Spleen (tissue), 11 donors: Measurements from ENCODE around the gene FGGY. TPM values are rescaled to one million over a fixed set of nuclear protein-coding genes. Genes with fewer than 3 reads are reported as not detected.

Source experiments
- DNase-seq: peaks from one replicate; pipeline ENCODE4 v3.0.0-alpha.2; 2020
- H3K27ac ChIP-seq, 8 donors: fragments of 200-600 bp; sonication (generic) in 7 of 8; 1 replicate in 4 of 8; 2 replicates in 4 of 8; pipeline versions ENCODE4 v1.5.0 to v1.8.0; 2016 to 2021; ENCODE audit warnings: inconsistent platforms in 4 of 8, mild to moderate bottlenecking in 4 of 8, moderate library complexity in 1 of 8
- H3K27me3 ChIP-seq, 7 donors: fragments of 200-600 bp; sonication (generic) in 6 of 7; replicated peaks in 1 of 7; 1 replicate in 4 of 7; 2 replicates in 3 of 7; pipeline versions ENCODE4 v1.5.0 to v1.8.0; 2016 to 2021; ENCODE audit warnings: inconsistent platforms in 3 of 7, mild to moderate bottlenecking in 1 of 7
- H3K36me3 ChIP-seq, 6 donors: fragments of 200-600 bp; sonication (generic) in 5 of 6; 1 replicate in 4 of 6; 2 replicates in 2 of 6; pipeline versions ENCODE4 v1.5.0 to v1.8.0; 2016 to 2021; ENCODE audit warnings: inconsistent platforms in 2 of 6
- H3K4me1 ChIP-seq, 6 donors: fragments of 200-600 bp; sonication (generic) in 5 of 6; 1 replicate in 3 of 6; 2 replicates in 3 of 6; pipeline versions ENCODE4 v1.5.0 to v1.8.0; 2016 to 2021; ENCODE audit warnings: inconsistent platforms in 3 of 6
- H3K4me3 ChIP-seq, 8 donors: fragments of 200-600 bp; sonication (generic) in 7 of 8; 1 replicate in 4 of 8; 2 replicates in 4 of 8; pipeline versions ENCODE4 v1.5.0 to v1.8.0; 2016 to 2021; ENCODE audit warnings: inconsistent platforms in 4 of 8, mild to moderate bottlenecking in 4 of 8, moderate library complexity in 2 of 8
- H3K9me3 ChIP-seq, 8 donors: fragments of 200-600 bp; sonication (generic) in 7 of 8; 1 replicate in 4 of 8; 2 replicates in 4 of 8; pipeline versions ENCODE4 v1.5.0 to v1.8.0; 2016 to 2021; ENCODE audit warnings: inconsistent platforms in 4 of 8
- POLR2A ChIP-seq, 3 donors: fragments of 450-650 bp; IDR thresholded peaks; one replicate each; pipeline ENCODE4 v1.5.1; 2017; ENCODE audit warnings: antibody characterized with exemption in 3 of 3, mild to moderate bottlenecking in 1 of 3
- POLR2AphosphoS5 ChIP-seq, 3 donors: sonication (generic); formaldehyde crosslinking; IDR thresholded peaks; one replicate each; pipeline ENCODE4 v1.5.1; 2017; ENCODE audit warnings: antibody characterized with exemption in 3 of 3
- WGBS, 5 donors: extraction: QIAGEN DNeasy Blood & Tissue Kit in 3 of 5; methylation state at CpG; one replicate each; pipeline versions ENCODE4 v1.1.5 to v1.1.7; 2013 to 2018; 5-methylcytosine and 5-hydroxymethylcytosine counted together
- intact Hi-C: fragments of 100-400 bp; cut with DNase I; formaldehyde crosslinking; loops from one replicate; pipeline ENCODE4 v1.15.0; 2023; ENCODE audit warnings: low total_unique reads
- polyA plus RNA-seq, 3 donors: library from polyadenylated mRNA; stranded (reverse); fragments of 200-250 nt; gene quantifications; one replicate each; pipeline ENCODE4 v1.2.1, GENCODE V29; 2013
- total RNA-seq, 7 donors: library from RNA; depleted of rRNA in 3 of 7; stranded (reverse); fragments of >200 nt in 3 of 7; fragmentation: NEBNext Ultra II Directional in 4 of 7; extraction: Animal tissue kit (Norgen Biotek cat#: 25700) in 4 of 7; gene quantifications; one replicate each; pipeline versions ENCODE4 v1.1.0 to v1.2.1, GENCODE V29; 2016 to 2021
- TF ChIP-seq, protein P1 (sequence below), 11 experiments: fragments of 200-600 bp in 7 of 11; fragments of 450-650 bp in 4 of 11; sonication (generic) in 4 of 11; IDR thresholded peaks in 8 of 11; conservative IDR thresholded peaks in 3 of 11; 1 replicate in 7 of 11; 2 replicates in 4 of 11; pipeline versions ENCODE4 v1.4.0 to v1.8.0; 2016 to 2021; ENCODE audit warnings: antibody characterized with exemption in 11 of 11, inconsistent platforms in 4 of 11, mild to moderate bottlenecking in 1 of 11
- donor health status: healthy with polysubstance abuse.
- donor health status: DM: no; HTN: no; CAD: no; lungs with moderate emphysema.
- donor health status: DM: no; HTN: no; CAD: no.
- donor health status: Bipolar disorder and iron deficiency.
- donor health status: healthy.
- donor health status: DM: no; HTN: no; CAD: no.
- donor health status: DM: yes; HTN: yes; CAD: no.

FGGY gene
- total and polyA plus RNA-seq, 10 donors, result 1.7 to 27.8 (median 13.2) TPM

DNA sequence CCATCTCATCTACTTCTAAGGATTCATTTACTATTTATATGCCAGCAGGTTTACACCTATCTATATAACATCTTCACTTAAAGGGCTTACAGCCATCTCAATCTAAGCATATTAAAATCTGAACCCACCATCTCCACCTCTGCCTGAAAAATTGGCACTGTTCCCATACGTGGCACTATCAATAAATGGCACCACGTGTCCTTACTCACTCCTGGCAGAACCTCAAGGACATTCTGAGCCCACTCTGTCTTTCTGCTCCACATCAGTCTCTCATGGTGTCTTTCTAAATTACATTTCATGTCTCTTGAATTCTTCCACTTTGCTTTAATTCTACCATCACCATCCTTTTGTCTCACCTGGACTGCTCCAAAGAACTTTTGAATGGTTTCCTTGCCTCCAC lies 445.6 kb downstream of the FGGY start:
- no peaks in the 10 kb centered on the region for H3K27me3 ChIP-seq
- no peaks in the 10 kb centered on the region for H3K9me3 ChIP-seq
- intact Hi-C loops, result no loop called here
- H3K4me1 ChIP-seq, result peaks cover 0 to 29% (median 13%) of the 10 kb centered on the region in 6 donors
- no peaks in the 10 kb centered on the region for H3K36me3 ChIP-seq
- no peak for DNase-seq
- H3K27ac ChIP-seq, result peak overlapping the region in 5 of 8 donors; percentile 63 to 82 (median 70)
- TF ChIP-seq POLR2A (IDR thresholded peaks at IDR 0.05), result no peak
- TF ChIP-seq, protein P1, sequence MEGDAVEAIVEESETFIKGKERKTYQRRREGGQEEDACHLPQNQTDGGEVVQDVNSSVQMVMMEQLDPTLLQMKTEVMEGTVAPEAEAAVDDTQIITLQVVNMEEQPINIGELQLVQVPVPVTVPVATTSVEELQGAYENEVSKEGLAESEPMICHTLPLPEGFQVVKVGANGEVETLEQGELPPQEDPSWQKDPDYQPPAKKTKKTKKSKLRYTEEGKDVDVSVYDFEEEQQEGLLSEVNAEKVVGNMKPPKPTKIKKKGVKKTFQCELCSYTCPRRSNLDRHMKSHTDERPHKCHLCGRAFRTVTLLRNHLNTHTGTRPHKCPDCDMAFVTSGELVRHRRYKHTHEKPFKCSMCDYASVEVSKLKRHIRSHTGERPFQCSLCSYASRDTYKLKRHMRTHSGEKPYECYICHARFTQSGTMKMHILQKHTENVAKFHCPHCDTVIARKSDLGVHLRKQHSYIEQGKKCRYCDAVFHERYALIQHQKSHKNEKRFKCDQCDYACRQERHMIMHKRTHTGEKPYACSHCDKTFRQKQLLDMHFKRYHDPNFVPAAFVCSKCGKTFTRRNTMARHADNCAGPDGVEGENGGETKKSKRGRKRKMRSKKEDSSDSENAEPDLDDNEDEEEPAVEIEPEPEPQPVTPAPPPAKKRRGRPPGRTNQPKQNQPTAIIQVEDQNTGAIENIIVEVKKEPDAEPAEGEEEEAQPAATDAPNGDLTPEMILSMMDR (IDR thresholded peaks at IDR 0.05 in 8 of 11, conservative IDR thresholded peaks at IDR 0.05 in 3 of 11), result no peak
- TF ChIP-seq POLR2AphosphoS5 (IDR thresholded peaks at IDR 0.05), result no peak
- no peak overlapping the region for H3K4me3 ChIP-seq
- WGBS, 5 donors, result 48 to 79% (median 65%) methylated on average over 2 of the region's 2 CpGs

DNA sequence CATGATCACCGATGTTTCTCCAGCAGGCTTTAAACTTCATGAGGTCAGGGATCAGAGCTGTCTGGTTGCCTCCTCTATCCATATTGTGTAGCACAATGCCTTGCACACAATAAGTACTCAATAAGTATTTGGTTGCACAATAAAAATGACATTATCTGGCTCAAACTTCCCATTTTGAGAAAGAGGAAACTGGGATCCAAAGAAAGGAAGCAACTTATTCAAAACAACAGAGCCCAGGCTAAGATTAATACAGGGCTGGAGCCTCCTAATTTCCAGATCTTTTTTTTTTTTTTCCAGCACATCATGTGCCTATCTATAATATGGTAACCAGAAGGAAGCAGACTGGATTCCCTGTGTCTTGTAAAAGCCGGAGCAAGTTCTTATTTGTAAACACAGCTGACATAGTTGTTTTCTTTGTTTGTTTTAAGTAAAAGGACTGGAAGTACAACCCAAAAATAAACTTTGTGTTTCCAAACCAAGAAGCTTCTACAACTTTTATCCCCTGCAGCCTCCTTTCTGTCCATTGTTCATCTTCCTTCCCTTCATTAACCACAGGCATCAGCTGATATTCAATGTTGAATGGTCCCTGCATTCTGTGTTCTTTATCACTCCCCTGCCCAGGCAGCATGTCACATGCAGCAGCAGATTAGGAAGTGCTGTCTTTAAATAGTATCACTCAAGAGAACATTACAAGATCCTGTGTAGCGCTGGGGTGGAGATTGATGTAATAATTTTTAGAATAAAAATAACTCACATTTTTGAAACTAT lies 446.6 kb downstream of the FGGY start:
- intact Hi-C loops, result no loop called here
- peak overlapping the region; percentile 31 to 82 (median 69) for H3K27ac ChIP-seq
- H3K27me3 ChIP-seq, result no peaks in the 10 kb centered on the region
- TF ChIP-seq, protein P1 (IDR thresholded peaks at IDR 0.05 in 8 of 11, conservative IDR thresholded peaks at IDR 0.05 in 3 of 11), result no peak
- no peak for TF ChIP-seq POLR2A (IDR thresholded peaks at IDR 0.05)
- TF ChIP-seq POLR2AphosphoS5 (IDR thresholded peaks at IDR 0.05), result no peak
- no peak overlapping the region for H3K4me3 ChIP-seq
- H3K4me1 ChIP-seq, result peaks cover 0 to 29% (median 13%) of the 10 kb centered on the region in 6 donors
- H3K36me3 ChIP-seq, result no peaks in the 10 kb centered on the region
- no peak for DNase-seq
- H3K9me3 ChIP-seq, result no peaks in the 10 kb centered on the region
- 23 to 37% (median 29%) methylated on average over 3 of the region's 3 CpGs for WGBS, 5 donors

DNA sequence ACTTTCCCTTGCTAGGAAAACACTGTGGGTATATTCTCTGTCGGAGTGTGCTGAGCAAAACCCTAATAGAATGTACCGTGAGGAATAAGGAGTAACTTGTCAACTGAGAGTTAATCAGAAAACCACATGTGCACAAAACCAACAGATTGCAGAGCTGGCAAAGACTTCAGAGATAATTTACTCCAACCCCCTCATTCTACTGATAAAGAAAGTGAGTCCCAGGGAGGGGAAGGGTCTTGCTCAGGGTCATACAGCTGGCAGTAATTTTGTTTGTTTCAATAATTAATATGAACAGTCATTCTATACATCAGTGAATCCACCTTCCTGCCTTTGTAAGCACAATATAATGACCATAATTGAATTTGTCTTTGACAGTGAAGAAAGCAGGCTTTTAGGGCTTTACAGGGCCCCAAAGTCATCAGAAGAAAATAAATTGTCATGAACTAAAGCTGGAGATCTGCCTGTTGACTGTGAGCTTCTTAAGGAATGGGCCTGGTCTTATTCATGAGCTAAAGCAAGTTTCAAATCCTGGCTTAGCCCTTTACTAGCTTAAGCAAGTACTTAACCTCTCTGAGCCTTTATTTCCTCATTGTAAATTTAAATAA lies 450.6 kb downstream of the FGGY start:
- peaks cover 0 to 35% (median 20%) of the 10 kb centered on the region in 6 donors for H3K4me1 ChIP-seq
- no peaks in the 10 kb centered on the region for H3K27me3 ChIP-seq
- no peak overlapping the region for H3K27ac ChIP-seq
- TF ChIP-seq POLR2AphosphoS5 (IDR thresholded peaks at IDR 0.05) (no peak), POLR2A (IDR thresholded peaks at IDR 0.05) (no peak)
- TF ChIP-seq, protein P1 (IDR thresholded peaks at IDR 0.05 in 8 of 11, conservative IDR thresholded peaks at IDR 0.05 in 3 of 11), result no peak
- no peaks in the 10 kb centered on the region for H3K36me3 ChIP-seq
- intact Hi-C loops, result no loop called here
- H3K4me3 ChIP-seq, result no peak overlapping the region
- DNase-seq, result no peak
- no peaks in the 10 kb centered on the region for H3K9me3 ChIP-seq
- 85 to 98% (median 93%) methylated on average over 2 of the region's 2 CpGs for WGBS, 5 donors

DNA sequence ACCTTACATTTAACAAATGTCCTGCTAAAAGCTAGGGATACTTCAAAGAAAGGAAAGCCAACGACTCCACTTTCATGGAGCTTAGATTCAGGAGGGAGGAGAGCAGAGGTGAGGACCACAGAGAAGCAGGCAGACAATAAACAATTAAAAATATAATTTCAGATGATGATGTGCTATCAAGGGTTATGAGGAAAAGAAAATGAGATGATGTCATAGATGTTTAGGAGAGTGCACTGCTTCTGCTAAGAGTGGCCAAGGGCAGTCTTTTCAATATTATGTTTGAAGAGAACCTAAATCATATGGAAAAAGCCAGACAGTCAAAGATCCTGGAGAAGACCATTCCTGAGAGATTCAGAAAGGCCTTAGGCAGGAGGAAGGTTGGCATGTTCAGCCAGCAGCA lies 451.2 kb downstream of the FGGY start:
- H3K27ac ChIP-seq, result no peak overlapping the region
- no peaks in the 10 kb centered on the region for H3K27me3 ChIP-seq
- no peak for DNase-seq
- peaks cover 0 to 29% (median 17%) of the 10 kb centered on the region in 6 donors for H3K4me1 ChIP-seq
- H3K4me3 ChIP-seq, result no peak overlapping the region
- no peaks in the 10 kb centered on the region for H3K36me3 ChIP-seq
- 44 to 89% (median 80%) methylated on average over 1 of the region's 1 CpG for WGBS, 5 donors
- TF ChIP-seq POLR2A (IDR thresholded peaks at IDR 0.05), result no peak
- TF ChIP-seq POLR2AphosphoS5 (IDR thresholded peaks at IDR 0.05), result no peak
- TF ChIP-seq, protein P1 (IDR thresholded peaks at IDR 0.05 in 8 of 11, conservative IDR thresholded peaks at IDR 0.05 in 3 of 11), result no peak
- no peaks in the 10 kb centered on the region for H3K9me3 ChIP-seq
- intact Hi-C loops, result no loop called here
